GM18519 (cell line): ENCODE measurements around the gene SYNPO2.

ENCODE experiments used
- ATAC-seq: cut with Tn5 transposase; IDR thresholded peaks from one replicate; pipeline ENCODE4 v1.9.1; 2021; ENCODE audit warnings: mild to moderate bottlenecking, moderate library complexity; ENCODE audit not compliant: unreplicated experiment, low FRiP score

The SYNPO2 gene

DNA sequence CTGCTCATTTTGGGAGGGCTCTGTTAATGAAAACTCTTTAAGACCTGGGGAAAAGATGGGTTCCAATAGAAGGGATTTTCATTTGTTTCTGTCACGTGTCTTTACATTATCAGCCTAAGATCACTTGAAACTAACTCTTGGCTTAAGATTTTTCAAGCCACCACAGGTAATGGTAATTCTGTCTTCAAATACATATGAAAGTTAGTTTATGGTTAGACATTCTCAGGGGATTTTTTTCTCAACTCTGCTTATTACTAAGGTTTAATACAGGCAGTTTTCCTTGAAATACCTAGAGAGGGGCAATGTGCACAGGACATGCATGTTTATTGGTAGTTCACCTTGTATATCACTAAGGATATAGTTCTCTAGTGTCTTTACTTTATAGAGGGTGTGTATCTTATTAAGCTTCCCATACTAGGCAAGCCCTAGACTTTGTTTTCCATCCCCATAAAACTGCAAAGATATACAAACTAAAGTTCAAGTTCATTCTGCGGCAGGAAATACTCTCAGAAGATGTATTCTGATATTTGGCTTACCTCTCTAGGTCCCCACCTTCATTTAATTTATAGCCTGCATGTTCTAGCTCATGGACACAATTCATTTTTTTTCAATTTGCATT is 208.7 kb downstream of the SYNPO2 start:
- ATAC-seq: peak; percentile 56

GRCh38 chr4:119098306-119098705 is 209.7 kb downstream of the SYNPO2 start:
- ATAC-seq: no peak

GRCh38 chr4:119099227-119099810 is 210.7 kb downstream of the SYNPO2 start:
- ATAC-seq: no peak

- no peak for ATAC-seq
Measured at GRCh38 chr4:119100655-119101054, 212.0 kb downstream of the SYNPO2 start.

DNA sequence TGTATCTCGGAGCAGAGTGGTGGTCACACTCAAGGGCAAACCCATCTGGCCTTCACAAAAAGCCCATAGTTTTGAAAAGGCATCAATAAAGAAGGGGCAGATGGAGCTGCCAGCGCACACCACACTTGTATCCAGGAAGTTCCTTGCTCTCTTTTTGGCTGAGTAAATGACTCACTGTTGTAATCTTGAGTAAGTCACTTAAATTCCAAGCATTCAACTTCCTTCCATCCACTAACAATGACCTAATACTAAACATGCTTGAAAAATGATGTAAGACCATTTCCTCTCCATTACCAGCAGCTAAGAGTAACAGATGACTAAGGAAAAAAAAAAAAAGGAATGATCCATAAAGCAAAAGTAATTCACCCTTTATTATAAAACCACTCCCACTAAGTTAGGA is 214.6 kb downstream of the SYNPO2 start:
- no peak for ATAC-seq

DNA sequence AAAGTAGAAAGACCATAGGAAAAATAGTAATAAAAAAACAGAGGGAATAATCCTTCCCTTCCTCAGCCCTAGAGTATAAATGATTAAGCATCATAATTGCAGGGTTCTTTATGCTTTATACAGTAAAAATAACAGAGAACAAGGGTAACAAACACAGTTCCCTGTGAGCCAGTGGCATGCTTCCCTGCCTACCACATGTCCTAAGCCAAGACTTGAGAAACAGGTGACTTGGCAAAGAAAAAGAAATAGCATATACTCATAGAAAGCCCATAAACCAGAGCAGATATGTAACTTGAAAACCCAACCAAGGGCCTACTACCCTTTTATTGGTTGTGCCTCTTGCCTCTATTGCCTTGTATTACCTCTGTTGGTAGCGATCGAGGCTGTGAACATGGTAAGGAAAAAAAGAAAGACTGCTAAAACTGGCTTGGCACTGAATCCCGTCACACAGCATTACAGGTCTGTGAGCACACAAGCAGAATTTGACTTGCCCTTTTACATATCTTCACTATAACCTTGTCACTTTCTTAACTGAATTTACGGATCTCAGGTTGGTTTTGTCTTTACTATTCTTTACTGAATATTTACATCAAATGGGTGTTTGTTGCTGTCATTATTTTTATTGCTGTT is 216.1 kb downstream of the SYNPO2 start:
- ATAC-seq: no peak

- ATAC-seq: no peak
Measured at GRCh38 chr4:119105605-119106004, 217.0 kb downstream of the SYNPO2 start.

- ATAC-seq: no peak
Measured at GRCh38 chr4:119106036-119107000, 217.7 kb downstream of the SYNPO2 start.

GRCh38 chr4:119110121-119110520 is 221.5 kb downstream of the SYNPO2 start:
- no peak for ATAC-seq
